ENCODE data around the gene CCDC106.

- no peak for TF ChIP-seq EZH2 (IDR thresholded peaks at IDR 0.05)
- TF ChIP-seq POLR2AphosphoS5 (IDR thresholded peaks at IDR 0.05; ENCODE audit: borderline replicate concordance, low read depth, low read length) = no peak
- TF ChIP-seq FOXP2 (optimal IDR thresholded peaks at IDR 0.05; ENCODE audit: control extremely low read depth, extremely low read length, insufficient read depth) = no peak
These were observed 22.5 kb downstream of the CCDC106 start for GRCh38 chr19:55670280-55671053.
